HG03378 (cell line): Measurements from ENCODE around the gene APBA2.
"Not testable (repeated sequence)": the region's sequence is repeated elsewhere in the genome, so short reads cannot be mapped to it uniquely, and the experiment has no call there.

Experiments
- ATAC-seq: cut with Tn5 transposase; IDR thresholded peaks from one replicate; pipeline ENCODE4 v1.9.1; 2021; ENCODE audit warnings: mild to moderate bottlenecking, moderate library complexity; ENCODE audit not compliant: unreplicated experiment

The APBA2 gene

GRCh38 chr15:29141308-29142128 is 255.7 kb downstream of the APBA2 start:
- no peak for ATAC-seq

GRCh38 chr15:29142129-29142747 is 256.5 kb downstream of the APBA2 start:
- peak; percentile 65 for ATAC-seq

GRCh38 chr15:29143293-29143692 is 257.5 kb downstream of the APBA2 start:
- no peak for ATAC-seq

- peak; percentile 49 for ATAC-seq
Measured at GRCh38 chr15:29143909-29144635, 258.3 kb downstream of the APBA2 start.

- no peak for ATAC-seq
Measured at GRCh38 chr15:29149738-29150075, 263.9 kb downstream of the APBA2 start.

- ATAC-seq, result no peak
Measured at GRCh38 chr15:29150515-29151483, 265.0 kb downstream of the APBA2 start.

GRCh38 chr15:29151484-29151857 is 265.7 kb downstream of the APBA2 start:
- ATAC-seq, result no peak

- ATAC-seq, result no peak
Measured at GRCh38 chr15:29156521-29156920, 270.7 kb downstream of the APBA2 start.

GRCh38 chr15:29159771-29160455 is 274.1 kb downstream of the APBA2 start:
- ATAC-seq, result no peak

GRCh38 chr15:29162411-29162810 is 276.6 kb downstream of the APBA2 start:
- no peak for ATAC-seq

- ATAC-seq, result not testable (repeated sequence)
Measured at GRCh38 chr15:29167122-29167521, 281.3 kb downstream of the APBA2 start.
